GM23338 (cell line): ENCODE results near the gene ARHGEF17. TPM values are rescaled to one million over a fixed set of nuclear protein-coding genes. Genes with fewer than 3 reads are reported as not detected.

Source experiments
- ATAC-seq: fragments of 200-7000 bp; cut with Tn5 transposase; 3 replicates; pipeline ENCODE4 v1.9.1; 2020
- DNase-seq: peaks from one replicate; pipeline ENCODE4 v3.0.0-alpha.2; 2015; ENCODE audit warnings: low spot score
- H2AFZ ChIP-seq: fragments of 200-600 bp; sonication (generic); 2 replicates; pipeline ENCODE4 v1.8.0; 2016; ENCODE audit warnings: antibody characterized with exemption, mild to moderate bottlenecking, moderate library complexity
- H3F3A ChIP-seq: fragments of 200-600 bp; sonication (generic); replicated peaks from 2 replicates; pipeline ENCODE4 v1.8.0; 2017; ENCODE audit warnings: antibody characterized with exemption, mixed run types, low read depth
- H3K27ac ChIP-seq: fragments of 200-600 bp; sonication (generic); 2 replicates; pipeline ENCODE4 v1.6.1; 2016; ENCODE audit warnings: low read depth
- H3K27me3 ChIP-seq: fragments of 200-600 bp; sonication (generic); 2 replicates; pipeline ENCODE4 v1.8.0; 2016; ENCODE audit warnings: mild to moderate bottlenecking, mixed run types, moderate library complexity; ENCODE audit not compliant: insufficient read depth
- H3K36me3 ChIP-seq: fragments of 200-600 bp; sonication (generic); 2 replicates; pipeline ENCODE4 v1.8.0; 2016; ENCODE audit warnings: mild to moderate bottlenecking; ENCODE audit not compliant: insufficient read depth
- H3K4me1 ChIP-seq: fragments of 200-600 bp; sonication (generic); 2 replicates; pipeline ENCODE4 v1.8.0; 2016; ENCODE audit warnings: mild to moderate bottlenecking, moderate library complexity; ENCODE audit not compliant: insufficient read depth
- H3K4me2 ChIP-seq: fragments of 200-600 bp; sonication (generic); 2 replicates; pipeline ENCODE4 v1.7.1; 2017; ENCODE audit warnings: mixed run types
- H3K4me3 ChIP-seq: fragments of 200-600 bp; sonication (generic); 2 replicates; pipeline ENCODE4 v1.6.1; 2016; ENCODE audit warnings: mixed run types
- H3K79me2 ChIP-seq: fragments of 200-600 bp; sonication (generic); replicated peaks from 2 replicates; pipeline ENCODE4 v1.8.0; 2017; ENCODE audit warnings: mild to moderate bottlenecking; ENCODE audit not compliant: insufficient read depth
- H3K9me2 ChIP-seq: fragments of 200-600 bp; sonication (generic); 2 replicates; pipeline ENCODE4 v1.8.0; 2017; ENCODE audit not compliant: insufficient read depth
- H4K20me1 ChIP-seq: fragments of 200-600 bp; sonication (generic); replicated peaks from 2 replicates; pipeline ENCODE4 v1.8.0; 2017; ENCODE audit warnings: mild to moderate bottlenecking; ENCODE audit not compliant: insufficient read depth
- H3K27ac Mint-ChIP-seq: 2 replicates; pipeline ENCODE4 v1.8.0; 2020; ENCODE audit warnings: inconsistent platforms, mild to moderate bottlenecking, moderate library complexity, mixed read lengths
- H3K27me3 Mint-ChIP-seq: 3 replicates; pipeline ENCODE4 v1.8.0; 2022; ENCODE audit warnings: low read depth, mild to moderate bottlenecking, moderate library complexity, mixed read lengths, inconsistent platforms; ENCODE audit not compliant: insufficient read depth, poor library complexity
- H3K36me3 Mint-ChIP-seq: 3 replicates; pipeline ENCODE4 v1.8.0; 2021; ENCODE audit warnings: low read depth, mild to moderate bottlenecking, inconsistent platforms, moderate library complexity, mixed read lengths
- H3K4me1 Mint-ChIP-seq: 3 replicates; pipeline ENCODE4 v1.8.0; 2020; ENCODE audit warnings: mild to moderate bottlenecking, inconsistent platforms, mixed read lengths
- H3K4me3 Mint-ChIP-seq: 3 replicates; pipeline ENCODE4 v1.8.0; 2021; ENCODE audit warnings: moderate library complexity, mild to moderate bottlenecking, inconsistent platforms, mixed read lengths
- H3K9me3 Mint-ChIP-seq: 3 replicates; pipeline ENCODE4 v1.8.0; 2020; ENCODE audit warnings: moderate library complexity, mild to moderate bottlenecking, inconsistent platforms, mixed read lengths
- CTCF ChIP-seq, 2 experiments: fragments of 200-600 bp in 1 of 2; sonication (generic) in 1 of 2; conservative IDR thresholded peaks; 2 replicates each; pipeline versions ENCODE4 v1.5.1 to v1.6.1; 2016 to 2017; ENCODE audit warnings: antibody characterized with exemption in 2 of 2, low read depth in 2 of 2, mild to moderate bottlenecking in 2 of 2, moderate library complexity in 1 of 2
- ETS1 ChIP-seq: IDR thresholded peaks from 2 replicates; pipeline ENCODE4 v1.6.1; 2016; ENCODE audit warnings: antibody characterized with exemption
- EZH2 ChIP-seq: fragments of 200-600 bp; sonication (generic); IDR thresholded peaks from one replicate; pipeline ENCODE4 v1.8.0; 2017; ENCODE audit warnings: antibody characterized with exemption, mild to moderate bottlenecking, low read depth; ENCODE audit not compliant: unreplicated experiment
- EZH2phosphoT487 ChIP-seq: fragments of 200-600 bp; sonication (generic); IDR thresholded peaks from one replicate; pipeline ENCODE4 v1.8.1; 2018; ENCODE audit warnings: antibody characterized with exemption; ENCODE audit not compliant: unreplicated experiment
- NANOG ChIP-seq: IDR thresholded peaks from 2 replicates; pipeline ENCODE4 v1.6.1; 2016; ENCODE audit warnings: antibody characterized with exemption, borderline replicate concordance
- ZNF462 ChIP-seq: fragments of 250-450 bp; sonication (Bioruptor Pico); IDR thresholded peaks from 2 replicates; pipeline ENCODE4 v1.5.0; 2020; ENCODE audit warnings: mild to moderate bottlenecking, moderate library complexity
- polyA plus RNA-seq: library from polyadenylated mRNA; unstranded; fragments of >200 nt; fragmentation: Nextera tagmentation; extraction: Ambion mirVana; gene quantifications from 2 replicates; pipeline ENCODE4 v1.2.1, GENCODE V29; 2016
- total RNA-seq: library from RNA; depleted of rRNA; stranded (reverse); fragments of >200 nt; shearing (Covaris generic); gene quantifications from 2 replicates; pipeline ENCODE4 v1.2.3, GENCODE V29; 2014

ARHGEF17 gene
- total and polyA plus RNA-seq, 2 experiments from 2014 or later = 2.9 to 15.0 TPM

- TF ChIP-seq ZNF462 (CRISPR knock-in tag) = no peak
- no peak for TF ChIP-seq EZH2
- no peak for TF ChIP-seq ETS1
- no peak for TF ChIP-seq EZH2phosphoT487
- no peak for TF ChIP-seq CTCF (conservative IDR thresholded peaks at IDR 0.05; ENCODE audit: low read depth in 2 of 2)
These were observed 4.8 kb downstream of the ARHGEF17 start (continued) for GRCh38 chr11:73312851-73313327.

DNA sequence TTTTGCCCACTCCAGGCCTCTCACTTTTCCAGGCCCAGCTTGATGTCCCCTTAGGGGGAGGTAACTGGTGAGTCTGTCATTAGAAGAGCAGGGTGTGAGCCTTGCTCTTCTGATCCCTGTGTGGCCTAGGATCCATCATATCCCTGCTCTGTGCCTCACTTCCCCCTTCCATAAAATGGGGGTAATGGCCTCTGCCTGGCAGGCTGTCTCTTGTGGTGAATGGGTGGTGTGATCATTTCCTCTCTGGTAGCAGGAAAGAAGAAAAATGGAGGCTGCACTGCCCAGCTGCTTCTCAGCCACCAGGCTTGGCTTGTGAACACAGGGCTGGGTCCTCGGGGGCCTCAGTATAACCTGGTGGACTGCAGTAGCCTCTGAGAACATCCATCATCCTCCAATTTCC lies 5.6 kb downstream of the ARHGEF17 start:
- Histone ChIP-seq H3K36me3 (no peaks in the 10 kb centered on the region), H2AFZ (no peak overlapping the region), H4K20me1 (peaks cover 23% of the 10 kb centered on the region), H3K4me2 (no peak overlapping the region), H3K79me2 (0 out of 2 replicates have a peak, but pooled peaks cover 8% of the 10 kb centered on the region), H3K27ac (no peak overlapping the region), H3K27me3 (peaks cover 15% of the 10 kb centered on the region), H3K4me1 (peaks cover 3% of the 10 kb centered on the region; the same call in 1 of the 2 replicates), H3F3A (no peaks in the 10 kb centered on the region), H3K9me2 (no peaks in the 10 kb centered on the region), H3K4me3 (no peak overlapping the region)
- no peak for ATAC-seq
- Mint-ChIP-seq H3K4me3 (no peak overlapping the region), H3K9me3 (no peaks in the 10 kb centered on the region), H3K36me3 (peaks cover 7% of the 10 kb centered on the region), H3K4me1 (peaks cover 28% of the 10 kb centered on the region), H3K27me3 (peaks cover 27% of the 10 kb centered on the region), H3K27ac (no peak overlapping the region)
- no peak for DNase-seq
- no peak for TF ChIP-seq ZNF462 (CRISPR knock-in tag)
- TF ChIP-seq NANOG = no peak
